Stomach (tissue), 4 donors: ENCODE data around the gene PCAT6.

ENCODE experiments used
- CTCF ChIP-seq, 7 experiments: fragments of 450-650 bp in 4 of 7; fragments of 200-600 bp in 3 of 7; sonication (generic) in 3 of 7; IDR thresholded peaks; one replicate each; pipeline ENCODE4 v1.5.1; 2016 to 2019; ENCODE audit warnings: antibody characterized with exemption in 7 of 7, control low read depth in 2 of 7, mild to moderate bottlenecking in 1 of 7
- POLR2A ChIP-seq, 4 donors: fragments of 450-650 bp; IDR thresholded peaks; one replicate each; pipeline ENCODE4 v1.6.1; 2016; ENCODE audit warnings: antibody characterized with exemption in 4 of 4, control low read depth in 2 of 4, mild to moderate bottlenecking in 1 of 4, moderate library complexity in 1 of 4
- POLR2AphosphoS5 ChIP-seq, 3 donors: sonication (generic); formaldehyde crosslinking; IDR thresholded peaks; one replicate each; pipeline ENCODE4 v1.6.1; 2016; ENCODE audit warnings: antibody characterized with exemption in 3 of 3

DNA sequence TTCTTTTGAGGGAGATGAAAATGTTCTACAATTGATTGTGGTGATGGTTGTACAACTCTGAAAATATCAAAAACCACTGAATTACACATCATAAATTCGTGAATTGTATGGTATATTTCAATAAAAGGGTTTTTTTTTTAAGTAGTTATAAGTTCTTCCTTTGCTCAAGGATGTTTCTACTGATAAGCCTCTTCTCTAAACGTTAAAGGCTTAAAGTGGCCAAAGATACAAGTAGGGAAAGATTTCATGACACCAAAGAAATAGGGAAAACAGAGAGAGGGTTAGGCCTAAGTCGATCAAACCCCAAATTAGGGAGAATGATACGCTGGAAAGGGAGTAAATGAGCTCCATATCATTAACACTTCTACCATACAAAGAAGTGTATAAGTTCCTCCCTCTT lies 6.6 kb upstream of the PCAT6 start:
- TF ChIP-seq CTCF (IDR thresholded peaks at IDR 0.05) (no peak), POLR2A (IDR thresholded peaks at IDR 0.05) (no peak), POLR2AphosphoS5 (IDR thresholded peaks at IDR 0.05) (no peak)
